Kidney (tissue), 14 donors: Measurements from ENCODE around the gene CABLES2. TPM values are rescaled to one million over a fixed set of nuclear protein-coding genes. Genes with fewer than 3 reads are reported as not detected.

Experiments
- DNase-seq, 5 donors: peaks; one replicate each; pipeline ENCODE4 v3.0.0-alpha.2; 2013 to 2020
- FAIRE-seq: peaks from 2 replicates; lab custom pipeline; 2012; peaks lifted over from hg19 to GRCh38; lab: Jason Lieb, UNC
- H3K27ac ChIP-seq, 2 donors: one replicate each; pipeline ENCODE4 v1.7.0; 2013; ENCODE audit warnings: low read depth in 2 of 2, low read length in 2 of 2, inconsistent platforms in 1 of 2
- H3K27me3 ChIP-seq: one replicate; pipeline ENCODE4 v1.7.1; 2013; ENCODE audit warnings: low read length, inconsistent platforms; ENCODE audit not compliant: control insufficient read depth, insufficient read depth
- H3K36me3 ChIP-seq, 3 donors: one replicate each; pipeline versions ENCODE4 v1.7.0 to v1.7.1; 2013; ENCODE audit warnings: low read length in 3 of 3, control low read depth in 1 of 3, inconsistent platforms in 1 of 3; ENCODE audit not compliant: insufficient read depth in 3 of 3, control insufficient read depth in 2 of 3
- H3K4me1 ChIP-seq, 3 donors: one replicate each; pipeline versions ENCODE4 v1.7.0 to v1.7.1; 2013; ENCODE audit warnings: low read length in 3 of 3, inconsistent platforms in 1 of 3, low read depth in 1 of 3; ENCODE audit not compliant: control insufficient read depth in 2 of 3, insufficient read depth in 2 of 3
- H3K4me3 ChIP-seq, 3 donors: one replicate each; pipeline versions ENCODE4 v1.7.0 to v1.8.1; 2013; ENCODE audit warnings: low read length in 3 of 3, control low read depth in 1 of 3, inconsistent platforms in 1 of 3
- H3K9ac ChIP-seq, 3 donors: one replicate each; pipeline versions ENCODE4 v1.7.0 to v1.7.1; 2013; ENCODE audit warnings: low read length in 3 of 3, control low read depth in 1 of 3, inconsistent platforms in 1 of 3
- H3K9me3 ChIP-seq, 3 donors: one replicate each; pipeline versions ENCODE4 v1.7.0 to v1.7.1; 2013; ENCODE audit warnings: low read length in 3 of 3, control low read depth in 1 of 3, inconsistent platforms in 1 of 3; ENCODE audit not compliant: control insufficient read depth in 2 of 3, insufficient read depth in 1 of 3
- intact Hi-C: fragments of 100-400 bp; cut with DNase I; formaldehyde crosslinking; loops from one replicate; pipeline ENCODE4 v1.11.1; 2022
- polyA plus RNA-seq: library from polyadenylated mRNA; stranded (reverse); fragments of 350-450 nt; fragmentation: Illumina TruSeq; extraction: RNeasy Lipid Tissue Mini Kit (QIAGEN cat#74804); gene quantifications from one replicate; pipeline ENCODE4 v1.2.3, GENCODE V29; 2014; ENCODE audit warnings: low read depth, low replicate concordance; ENCODE audit not compliant: insufficient read depth
- total RNA-seq: library from RNA; stranded (reverse); fragmentation: NEBNext Ultra II Directional; extraction: Animal tissue kit (Norgen Biotek cat#: 25700); gene quantifications from one replicate; pipeline ENCODE4 v1.2.1, GENCODE V29; 2021
- TF ChIP-seq, protein P1 (sequence below): IDR thresholded peaks from 3 replicates; pipeline ENCODE4 v1.5.1; 2012; ENCODE audit warnings: mild to moderate bottlenecking, moderate library complexity, borderline replicate concordance; ENCODE audit not compliant: insufficient read depth; ENCODE audit errors: extremely low read depth
- donor health status: control.
- donor health status: control.
- donor health status: control.
- donor health status: control.
- donor health status: control.
- donor health status: DM: yes; HTN: yes; CAD: no.
- donor health status: Normal renal cell carcinoma (clear cell type).

CABLES2 gene
- total and polyA plus RNA-seq, 2 donors from 2014 or later = 2.0 to 4.5 TPM

GRCh38 chr20:62393830-62394229, 13.3 kb downstream of the CABLES2 start:
- Histone ChIP-seq H3K9me3 (no peaks in the 10 kb centered on the region), H3K27ac (no peak overlapping the region), H3K9ac (no peak overlapping the region), H3K27me3 (no peaks in the 10 kb centered on the region), H3K4me1 (no peaks in the 10 kb centered on the region), H3K4me3 (no peak overlapping the region), H3K36me3 (peaks cover under 1 to 5% (median 2%) of the 10 kb centered on the region in 3 donors)
- DNase-seq (no peak), FAIRE-seq (no peak)
- intact Hi-C loops = no loop called here
- TF ChIP-seq, protein P1, sequence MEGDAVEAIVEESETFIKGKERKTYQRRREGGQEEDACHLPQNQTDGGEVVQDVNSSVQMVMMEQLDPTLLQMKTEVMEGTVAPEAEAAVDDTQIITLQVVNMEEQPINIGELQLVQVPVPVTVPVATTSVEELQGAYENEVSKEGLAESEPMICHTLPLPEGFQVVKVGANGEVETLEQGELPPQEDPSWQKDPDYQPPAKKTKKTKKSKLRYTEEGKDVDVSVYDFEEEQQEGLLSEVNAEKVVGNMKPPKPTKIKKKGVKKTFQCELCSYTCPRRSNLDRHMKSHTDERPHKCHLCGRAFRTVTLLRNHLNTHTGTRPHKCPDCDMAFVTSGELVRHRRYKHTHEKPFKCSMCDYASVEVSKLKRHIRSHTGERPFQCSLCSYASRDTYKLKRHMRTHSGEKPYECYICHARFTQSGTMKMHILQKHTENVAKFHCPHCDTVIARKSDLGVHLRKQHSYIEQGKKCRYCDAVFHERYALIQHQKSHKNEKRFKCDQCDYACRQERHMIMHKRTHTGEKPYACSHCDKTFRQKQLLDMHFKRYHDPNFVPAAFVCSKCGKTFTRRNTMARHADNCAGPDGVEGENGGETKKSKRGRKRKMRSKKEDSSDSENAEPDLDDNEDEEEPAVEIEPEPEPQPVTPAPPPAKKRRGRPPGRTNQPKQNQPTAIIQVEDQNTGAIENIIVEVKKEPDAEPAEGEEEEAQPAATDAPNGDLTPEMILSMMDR = no peak

GRCh38 chr20:62393335-62393665, 13.8 kb downstream of the CABLES2 start:
- DNase-seq (no peak), FAIRE-seq (no peak)
- H3K9ac ChIP-seq = no peak overlapping the region
- peaks cover 3 to 11% (median 5%) of the 10 kb centered on the region in 3 donors for H3K36me3 ChIP-seq
- intact Hi-C loops = no loop called here
- no peaks in the 10 kb centered on the region for H3K9me3 ChIP-seq
- H3K4me1 ChIP-seq = peaks cover 0 to 3% (median 2%) of the 10 kb centered on the region in 3 donors
- no peak overlapping the region for H3K27ac ChIP-seq
- no peaks in the 10 kb centered on the region for H3K27me3 ChIP-seq
- no peak overlapping the region for H3K4me3 ChIP-seq
- TF ChIP-seq, protein P1 = no peak

GRCh38 chr20:62392621-62393334, 14.3 kb downstream of the CABLES2 start:
- intact Hi-C loops = no loop called here
- FAIRE-seq = no peak

More at GRCh38 chr20:62392621-62393334, 14.3 kb downstream of the CABLES2 start:
- Histone ChIP-seq H3K27me3 (no peaks in the 10 kb centered on the region), H3K27ac (no peak overlapping the region), H3K9me3 (no peaks in the 10 kb centered on the region), H3K4me1 (peaks cover 0 to 9% (median 4%) of the 10 kb centered on the region in 3 donors), H3K36me3 (peaks cover 3 to 12% (median 5%) of the 10 kb centered on the region in 3 donors), H3K9ac (no peak overlapping the region), H3K4me3 (no peak overlapping the region)
- TF ChIP-seq, protein P1 = no peak
- no peak for DNase-seq
